ENCODE measurements around the gene MECR. TPM values are rescaled to one million over a fixed set of nuclear protein-coding genes. Genes with fewer than 3 reads are reported as not detected.

Gene MECR
- total and polyA plus RNA-seq, 2 experiments from 2014 or later: 25.7 to 32.3 TPM

GRCh38 chr1:29279406-29279805 is 48.7 kb upstream of the MECR start:
- DNase-seq (ENCODE audit: low spot score) (no peak), ATAC-seq (no peak)
- no peak for TF ChIP-seq ZNF462 (CRISPR knock-in tag; IDR thresholded peaks at IDR 0.05)
- TF ChIP-seq STAT1 (IDR thresholded peaks at IDR 0.05; ENCODE audit: unreplicated experiment): no peak
- no peak for TF ChIP-seq ZNF331 (CRISPR knock-in tag; IDR thresholded peaks at IDR 0.05; ENCODE audit: low read depth)
- TF ChIP-seq ZNF114 (CRISPR knock-in tag; IDR thresholded peaks at IDR 0.05): no peak
- H3K4me2 ChIP-seq: no peak overlapping the region
- Mint-ChIP-seq H3K9me3 (no peaks in the 10 kb centered on the region; the same call in 2 of the 3 replicates), H3K4me1 (peaks cover 23% of the 10 kb centered on the region), H3K27ac (no peak overlapping the region), H3K27me3 (ENCODE audit: insufficient read depth, low read depth, poor library complexity) (peaks cover 14% of the 10 kb centered on the region), H3K4me3 (no peak overlapping the region), H3K36me3 (ENCODE audit: low read depth) (peaks cover 19% of the 10 kb centered on the region)
- H3K9me2 ChIP-seq (ENCODE audit: insufficient read depth): no peaks in the 10 kb centered on the region
- H3K79me2 ChIP-seq (replicated peaks; ENCODE audit: insufficient read depth): no peaks in the 10 kb centered on the region
- H2AFZ ChIP-seq: no peak overlapping the region
- H3K4me3 ChIP-seq: no peak overlapping the region
- H3K36me3 ChIP-seq (ENCODE audit: insufficient read depth): 0 out of 2 replicates have a peak, but pooled peaks cover 5% of the 10 kb centered on the region
- H3F3A ChIP-seq (replicated peaks; ENCODE audit: low read depth): peaks cover 6% of the 10 kb centered on the region; the same call in 1 of the 2 replicates
- no peaks in the 10 kb centered on the region for H4K20me1 ChIP-seq (replicated peaks; ENCODE audit: insufficient read depth)
- H3K27me3 ChIP-seq (ENCODE audit: insufficient read depth): no peaks in the 10 kb centered on the region
- peaks cover 17% of the 10 kb centered on the region for H3K4me1 ChIP-seq (ENCODE audit: insufficient read depth)
- no peak overlapping the region for H3K27ac ChIP-seq (ENCODE audit: low read depth)

- Mint-ChIP-seq H3K4me1 (peaks cover 17% of the 10 kb centered on the region), H3K9me3 (no peaks in the 10 kb centered on the region), H3K4me3 (no peak overlapping the region), H3K36me3 (ENCODE audit: low read depth) (peaks cover 19% of the 10 kb centered on the region), H3K27me3 (ENCODE audit: insufficient read depth, low read depth, poor library complexity) (peaks cover 8% of the 10 kb centered on the region), H3K27ac (no peak overlapping the region)
- Histone ChIP-seq H3K27ac (ENCODE audit: low read depth) (no peak overlapping the region), H3F3A (replicated peaks; ENCODE audit: low read depth) (no peaks in the 10 kb centered on the region), H3K9me2 (ENCODE audit: insufficient read depth) (no peaks in the 10 kb centered on the region), H3K4me1 (ENCODE audit: insufficient read depth) (peaks cover 9% of the 10 kb centered on the region; the same call in 1 of the 2 replicates), H3K27me3 (ENCODE audit: insufficient read depth) (no peaks in the 10 kb centered on the region), H3K79me2 (replicated peaks; ENCODE audit: insufficient read depth) (no peaks in the 10 kb centered on the region), H2AFZ (no peak overlapping the region), H3K4me2 (no peak overlapping the region), H3K4me3 (no peak overlapping the region), H3K36me3 (ENCODE audit: insufficient read depth) (0 out of 2 replicates have a peak, but pooled peaks cover 6% of the 10 kb centered on the region), H4K20me1 (replicated peaks; ENCODE audit: insufficient read depth) (no peaks in the 10 kb centered on the region)
- no peak for ATAC-seq
- no peak for DNase-seq (ENCODE audit: low spot score)
- TF ChIP-seq ETS1 (IDR thresholded peaks at IDR 0.05) (no peak), ZNF462 (CRISPR knock-in tag; IDR thresholded peaks at IDR 0.05) (no peak)
These were observed 47.4 kb upstream of the MECR start for GRCh38 chr1:29278124-29278523.
